ENCODE measurements around the gene RPEL1. TPM values are rescaled to one million over a fixed set of nuclear protein-coding genes. Genes with fewer than 3 reads are reported as not detected.
"Not testable (repeated sequence)": the region's sequence is repeated elsewhere in the genome, so short reads cannot be mapped to it uniquely, and the experiment has no call there.

The RPEL1 gene
- polyA plus RNA-seq, 1 donor from 2014 or later: not detected

- no peak overlapping the region for H3K27ac ChIP-seq (ENCODE audit: low read length)
- H3K9ac ChIP-seq (ENCODE audit: low read length): no peak overlapping the region
- TF ChIP-seq EP300 (conservative IDR thresholded peaks at IDR 0.05; ENCODE audit: poor library complexity, severe bottlenecking) (no peak), MXI1 (conservative IDR thresholded peaks at IDR 0.05; ENCODE audit: poor library complexity, severe bottlenecking) (no peak), REST (IDR thresholded peaks at IDR 0.05; ENCODE audit: borderline replicate concordance) (no peak), RAD21 (conservative IDR thresholded peaks at IDR 0.05) (no peak), TAF1 (IDR thresholded peaks at IDR 0.05; ENCODE audit: low read depth) (no peak), CTCF (IDR thresholded peaks at IDR 0.05; ENCODE audit: poor library complexity, severe bottlenecking) (no peak), SMC3 (conservative IDR thresholded peaks at IDR 0.05; ENCODE audit: poor library complexity) (no peak), EZH2 (IDR thresholded peaks at IDR 0.05; ENCODE audit: borderline replicate concordance, insufficient read depth, low read length, poor library complexity, severe bottlenecking) (no peak), POLR2AphosphoS5 (IDR thresholded peaks at IDR 0.05) (no peak)
- H3K9me3 ChIP-seq (ENCODE audit: low read length): no peaks in the 10 kb centered on the region
- H3K36me3 ChIP-seq (ENCODE audit: insufficient read depth, low read length): no peaks in the 10 kb centered on the region
- H2AFZ ChIP-seq (ENCODE audit: low read depth, low read length): no peak overlapping the region
- H4K20me1 ChIP-seq (ENCODE audit: insufficient read depth): no peaks in the 10 kb centered on the region
- H3K4me2 ChIP-seq (ENCODE audit: low read length): no peak overlapping the region
- H3K79me2 ChIP-seq (replicated peaks; ENCODE audit: insufficient read depth, low read length): no peaks in the 10 kb centered on the region
- H3K27me3 ChIP-seq (ENCODE audit: insufficient read depth, low read depth, low read length): no peaks in the 10 kb centered on the region
- H3F3A ChIP-seq (ENCODE audit: insufficient read depth, low read length, poor library complexity, severe bottlenecking): no peaks in the 10 kb centered on the region
- no peaks in the 10 kb centered on the region for H3K9me2 ChIP-seq (ENCODE audit: insufficient read depth, low read length)
- H3K4me3 ChIP-seq (ENCODE audit: low read length): no peak overlapping the region
Measured at GRCh38 chr10:103215601-103216000, 30.1 kb upstream of the RPEL1 start.

- not testable (repeated sequence) for H3K79me2 ChIP-seq (replicated peaks; ENCODE audit: insufficient read depth, low read length); H4K20me1 ChIP-seq (ENCODE audit: insufficient read depth); H3K27me3 ChIP-seq (ENCODE audit: insufficient read depth, low read depth, low read length); H3K27ac ChIP-seq (ENCODE audit: low read length); H3K9ac ChIP-seq (ENCODE audit: low read length); H3K4me2 ChIP-seq (ENCODE audit: low read length); H2AFZ ChIP-seq (ENCODE audit: low read depth, low read length); H3K4me3 ChIP-seq (ENCODE audit: low read length); H3K9me3 ChIP-seq (ENCODE audit: low read length); H3F3A ChIP-seq (ENCODE audit: insufficient read depth, low read length, poor library complexity, severe bottlenecking); H3K36me3 ChIP-seq (ENCODE audit: insufficient read depth, low read length); H3K9me2 ChIP-seq (ENCODE audit: insufficient read depth, low read length)
Measured at GRCh38 chr10:103216362-103216761, 29.3 kb upstream of the RPEL1 start.

- H3F3A ChIP-seq (ENCODE audit: insufficient read depth, low read length, poor library complexity, severe bottlenecking): no peaks in the 10 kb centered on the region
- no peaks in the 10 kb centered on the region for H3K9me2 ChIP-seq (ENCODE audit: insufficient read depth, low read length)
- no peak overlapping the region for H3K4me3 ChIP-seq (ENCODE audit: low read length)
- H3K79me2 ChIP-seq (replicated peaks; ENCODE audit: insufficient read depth, low read length): no peaks in the 10 kb centered on the region
- no peak overlapping the region for H3K27ac ChIP-seq (ENCODE audit: low read length)
- H3K27me3 ChIP-seq (ENCODE audit: insufficient read depth, low read depth, low read length): no peaks in the 10 kb centered on the region
- H3K9ac ChIP-seq (ENCODE audit: low read length): no peak overlapping the region
- no peaks in the 10 kb centered on the region for H4K20me1 ChIP-seq (ENCODE audit: insufficient read depth)
- no peak overlapping the region for H2AFZ ChIP-seq (ENCODE audit: low read depth, low read length)
- TF ChIP-seq TAF1 (IDR thresholded peaks at IDR 0.05; ENCODE audit: low read depth) (no peak), RAD21 (conservative IDR thresholded peaks at IDR 0.05) (no peak), REST (IDR thresholded peaks at IDR 0.05; ENCODE audit: borderline replicate concordance) (no peak), SMC3 (conservative IDR thresholded peaks at IDR 0.05; ENCODE audit: poor library complexity) (no peak)
- H3K9me3 ChIP-seq (ENCODE audit: low read length): peaks cover 6% of the 10 kb centered on the region
- H3K36me3 ChIP-seq (ENCODE audit: insufficient read depth, low read length): no peaks in the 10 kb centered on the region
- no peak overlapping the region for H3K4me2 ChIP-seq (ENCODE audit: low read length)
Measured at GRCh38 chr10:103224133-103224532, 21.6 kb upstream of the RPEL1 start.

- not testable (repeated sequence) for H3K27me3 ChIP-seq (ENCODE audit: insufficient read depth, low read depth, low read length); H3K9me2 ChIP-seq (ENCODE audit: insufficient read depth, low read length); H3K27ac ChIP-seq (ENCODE audit: low read length); H3K36me3 ChIP-seq (ENCODE audit: insufficient read depth, low read length); H2AFZ ChIP-seq (ENCODE audit: low read depth, low read length); H4K20me1 ChIP-seq (ENCODE audit: insufficient read depth); H3K4me3 ChIP-seq (ENCODE audit: low read length); H3K9ac ChIP-seq (ENCODE audit: low read length); H3K4me2 ChIP-seq (ENCODE audit: low read length); H3K79me2 ChIP-seq (replicated peaks; ENCODE audit: insufficient read depth, low read length); H3F3A ChIP-seq (ENCODE audit: insufficient read depth, low read length, poor library complexity, severe bottlenecking); H3K9me3 ChIP-seq (ENCODE audit: low read length)
Measured at GRCh38 chr10:103224721-103225120, 21.0 kb upstream of the RPEL1 start.
